ES-I3 (cell line): ENCODE results near the gene DGKI.

Source experiments
- H3K36me3 ChIP-seq: 2 replicates; pipeline ENCODE4 v1.6.1; 2013; ENCODE audit warnings: mild to moderate bottlenecking, low read length, control low read depth, moderate library complexity; ENCODE audit not compliant: insufficient read depth
- H3K4me1 ChIP-seq: 2 replicates; pipeline ENCODE4 v1.6.1; 2013; ENCODE audit warnings: mild to moderate bottlenecking, control low read depth, low read length; ENCODE audit not compliant: insufficient read depth
- H3K9ac ChIP-seq: 2 replicates; pipeline ENCODE4 v1.6.1; 2013; ENCODE audit warnings: low read depth, mild to moderate bottlenecking, low read length, moderate library complexity
- H3K9me3 ChIP-seq: 2 replicates; pipeline ENCODE4 v1.6.1; 2013; ENCODE audit warnings: mild to moderate bottlenecking, low read length, moderate library complexity; ENCODE audit not compliant: control insufficient read depth, insufficient read depth

DGKI gene

GRCh38 chr7:137703291-137704010 is 143.3 kb downstream of the DGKI start:
- Histone ChIP-seq H3K9ac (no peak overlapping the region), H3K9me3 (peaks cover 3% of the 10 kb centered on the region; the same call in 1 of the 2 replicates), H3K4me1 (no peaks in the 10 kb centered on the region), H3K36me3 (no peaks in the 10 kb centered on the region)

GRCh38 chr7:137696988-137697387 is 149.8 kb downstream of the DGKI start:
- Histone ChIP-seq H3K9ac (no peak overlapping the region), H3K36me3 (no peaks in the 10 kb centered on the region), H3K9me3 (no peaks in the 10 kb centered on the region), H3K4me1 (no peaks in the 10 kb centered on the region)

GRCh38 chr7:137696376-137696775 is 150.4 kb downstream of the DGKI start:
- no peaks in the 10 kb centered on the region for H3K9me3 ChIP-seq
- no peak overlapping the region for H3K9ac ChIP-seq
- no peaks in the 10 kb centered on the region for H3K4me1 ChIP-seq
- H3K36me3 ChIP-seq: no peaks in the 10 kb centered on the region

GRCh38 chr7:137695942-137696341 is 150.8 kb downstream of the DGKI start:
- H3K36me3 ChIP-seq: no peaks in the 10 kb centered on the region
- H3K4me1 ChIP-seq: no peaks in the 10 kb centered on the region
- H3K9ac ChIP-seq: no peak overlapping the region
- no peaks in the 10 kb centered on the region for H3K9me3 ChIP-seq

GRCh38 chr7:137695494-137695893 is 151.3 kb downstream of the DGKI start:
- no peaks in the 10 kb centered on the region for H3K36me3 ChIP-seq
- H3K4me1 ChIP-seq: no peaks in the 10 kb centered on the region
- H3K9me3 ChIP-seq: no peaks in the 10 kb centered on the region
- no peak overlapping the region for H3K9ac ChIP-seq

- Histone ChIP-seq H3K9ac (no peak overlapping the region), H3K36me3 (no peaks in the 10 kb centered on the region), H3K4me1 (no peaks in the 10 kb centered on the region), H3K9me3 (no peaks in the 10 kb centered on the region)
Measured at GRCh38 chr7:137694405-137694804, 152.4 kb downstream of the DGKI start.

- H3K9me3 ChIP-seq: no peaks in the 10 kb centered on the region
- H3K36me3 ChIP-seq: no peaks in the 10 kb centered on the region
- no peak overlapping the region for H3K9ac ChIP-seq
- no peaks in the 10 kb centered on the region for H3K4me1 ChIP-seq
Measured at GRCh38 chr7:137692399-137692798, 154.4 kb downstream of the DGKI start.

GRCh38 chr7:137691566-137691965 is 155.2 kb downstream of the DGKI start:
- Histone ChIP-seq H3K36me3 (no peaks in the 10 kb centered on the region), H3K4me1 (no peaks in the 10 kb centered on the region), H3K9ac (no peak overlapping the region), H3K9me3 (no peaks in the 10 kb centered on the region)

GRCh38 chr7:137690635-137691034 is 156.1 kb downstream of the DGKI start:
- Histone ChIP-seq H3K36me3 (no peaks in the 10 kb centered on the region), H3K4me1 (no peaks in the 10 kb centered on the region), H3K9me3 (no peaks in the 10 kb centered on the region), H3K9ac (no peak overlapping the region)

GRCh38 chr7:137689761-137690160 is 157.0 kb downstream of the DGKI start:
- Histone ChIP-seq H3K9ac (no peak overlapping the region), H3K4me1 (no peaks in the 10 kb centered on the region), H3K36me3 (no peaks in the 10 kb centered on the region), H3K9me3 (no peaks in the 10 kb centered on the region)

GRCh38 chr7:137687556-137688265 is 159.1 kb downstream of the DGKI start:
- Histone ChIP-seq H3K9me3 (no peaks in the 10 kb centered on the region), H3K4me1 (no peaks in the 10 kb centered on the region), H3K36me3 (no peaks in the 10 kb centered on the region), H3K9ac (no peak overlapping the region)

GRCh38 chr7:137685433-137686164 is 161.2 kb downstream of the DGKI start:
- no peaks in the 10 kb centered on the region for H3K9me3 ChIP-seq
- H3K4me1 ChIP-seq: peaks cover 5% of the 10 kb centered on the region
- H3K9ac ChIP-seq: no peak overlapping the region
- H3K36me3 ChIP-seq: no peaks in the 10 kb centered on the region

GRCh38 chr7:137684776-137685175 is 162.0 kb downstream of the DGKI start:
- Histone ChIP-seq H3K9ac (no peak overlapping the region), H3K9me3 (peaks cover 3% of the 10 kb centered on the region; the same call in 1 of the 2 replicates), H3K36me3 (no peaks in the 10 kb centered on the region), H3K4me1 (peaks cover 5% of the 10 kb centered on the region)

GRCh38 chr7:137684316-137684715 is 162.5 kb downstream of the DGKI start:
- Histone ChIP-seq H3K9ac (no peak overlapping the region), H3K4me1 (peaks cover 5% of the 10 kb centered on the region), H3K36me3 (no peaks in the 10 kb centered on the region), H3K9me3 (peaks cover 3% of the 10 kb centered on the region; the same call in 1 of the 2 replicates)
